BLaER1 treated with 17β-estradiol and CSF1 and Interleukin-3, amounts not matched to agents 10 nM and 100 nM (cell line): Measurements from ENCODE around the gene CHN1.

Experiments used
- H3K27ac ChIP-seq, 11 experiments: shearing (Covaris generic); formaldehyde crosslinking; 2 replicates each; pipeline ENCODE4 v1.8.1; 2022
- H3K27me3 ChIP-seq, 11 experiments: shearing (Covaris generic); formaldehyde crosslinking; 2 replicates each; pipeline ENCODE4 v1.8.1; 2022
- H3K36me3 ChIP-seq, 11 experiments: shearing (Covaris generic); formaldehyde crosslinking; 2 replicates each; pipeline ENCODE4 v1.8.1; 2022
- H3K4me1 ChIP-seq, 10 experiments: shearing (Covaris generic); formaldehyde crosslinking; 2 replicates each; pipeline ENCODE4 v1.8.1; 2022
- H3K4me2 ChIP-seq, 11 experiments: shearing (Covaris generic); formaldehyde crosslinking; 2 replicates each; pipeline ENCODE4 v1.8.1; 2022
- H3K4me3 ChIP-seq, 10 experiments: shearing (Covaris generic); formaldehyde crosslinking; 2 replicates each; pipeline ENCODE4 v1.8.1; 2022
- H3K9ac ChIP-seq, 11 experiments: shearing (Covaris generic); formaldehyde crosslinking; 2 replicates each; pipeline ENCODE4 v1.8.1; 2022
- H3K9me3 ChIP-seq, 11 experiments: shearing (Covaris generic); formaldehyde crosslinking; replicated peaks in 1 of 11; 2 replicates each; pipeline ENCODE4 v1.8.1; 2022
- H4K20me1 ChIP-seq, 11 experiments: shearing (Covaris generic); formaldehyde crosslinking; 2 replicates each; pipeline ENCODE4 v1.8.1; 2022
- Cebpa-rat ChIP-seq, 11 experiments: shearing (Covaris generic); IDR thresholded peaks; 2 replicates each; pipeline ENCODE4 v1.8.1; 2022

Gene CHN1

GRCh38 chr2:175007510-175007909 lies 2.3 kb upstream of the CHN1 start:
- peaks cover 0 to 6% (median 0%) of the 10 kb centered on the region in 10 experiments; a peak in 4 of 20 replicates for H3K4me1 ChIP-seq
- H3K27me3 ChIP-seq, result peaks cover 65 to 72% (median 70%) of the 10 kb centered on the region in 11 experiments
- no peak for TF ChIP-seq Cebpa-rat (IDR thresholded peaks at IDR 0.05)
- H3K4me2 ChIP-seq, result no peak overlapping the region
- H3K9me3 ChIP-seq, result no peaks in the 10 kb centered on the region
- no peak overlapping the region for H3K4me3 ChIP-seq
- no peak overlapping the region for H3K9ac ChIP-seq
- no peak overlapping the region for H3K27ac ChIP-seq
- H3K36me3 ChIP-seq, result no peaks in the 10 kb centered on the region
- H4K20me1 ChIP-seq, result peaks cover 0 to 14% (median 7%) of the 10 kb centered on the region in 11 experiments; a peak in 9 of 22 replicates

- Histone ChIP-seq H3K36me3 (no peaks in the 10 kb centered on the region), H3K4me3 (no peak overlapping the region), H4K20me1 (peaks cover 0 to 14% (median 7%) of the 10 kb centered on the region in 11 experiments; a peak in 9 of 22 replicates), H3K9me3 (no peaks in the 10 kb centered on the region), H3K4me2 (no peak overlapping the region), H3K27ac (no peak overlapping the region), H3K9ac (no peak overlapping the region), H3K4me1 (peaks cover 0 to 6% (median 0%) of the 10 kb centered on the region in 10 experiments; a peak in 4 of 20 replicates), H3K27me3 (peaks cover 78 to 85% (median 82%) of the 10 kb centered on the region in 11 experiments)
- no peak for TF ChIP-seq Cebpa-rat (IDR thresholded peaks at IDR 0.05)
Observed at GRCh38 chr2:175006281-175006680, 1.1 kb upstream of the CHN1 start.

- peaks cover 79 to 86% (median 84%) of the 10 kb centered on the region in 11 experiments for H3K27me3 ChIP-seq
- H3K27ac ChIP-seq, result no peak overlapping the region
- H3K4me3 ChIP-seq, result peak overlapping the region; percentile 63 to 78 (median 70)
- H3K4me1 ChIP-seq, result peaks cover 0 to 6% (median 0%) of the 10 kb centered on the region in 10 experiments; a peak in 4 of 20 replicates
- H3K4me2 ChIP-seq, result peak overlapping the region; percentile 95 to 100 (median 99)
- no peak for TF ChIP-seq Cebpa-rat (IDR thresholded peaks at IDR 0.05)
- peaks cover 0 to 14% (median 7%) of the 10 kb centered on the region in 11 experiments; a peak in 9 of 22 replicates for H4K20me1 ChIP-seq
- H3K36me3 ChIP-seq, result no peaks in the 10 kb centered on the region
- no peaks in the 10 kb centered on the region for H3K9me3 ChIP-seq
- H3K9ac ChIP-seq, result peak overlapping the region in 6 of 11 experiments; percentile 25 to 74 (median 51); a peak in 8 of 22 replicates
Observed at GRCh38 chr2:175005733-175006264, 618 bp upstream of the CHN1 start.

GRCh38 chr2:175004730-175004979 lies 526 bp downstream of the CHN1 start:
- H3K27ac ChIP-seq, result no peak overlapping the region
- H4K20me1 ChIP-seq, result peaks cover 0 to 14% (median 7%) of the 10 kb centered on the region in 11 experiments; a peak in 9 of 22 replicates
- peak overlapping the region; percentile 63 to 78 (median 70) for H3K4me3 ChIP-seq
- no peaks in the 10 kb centered on the region for H3K9me3 ChIP-seq
- peaks cover 0 to 6% (median 0%) of the 10 kb centered on the region in 10 experiments; a peak in 4 of 20 replicates for H3K4me1 ChIP-seq
- H3K27me3 ChIP-seq, result peaks cover 79 to 86% (median 84%) of the 10 kb centered on the region in 11 experiments
- peak overlapping the region; percentile 95 to 100 (median 99) for H3K4me2 ChIP-seq
- H3K9ac ChIP-seq, result peak overlapping the region; percentile 25 to 74 (median 56); a peak in 18 of 22 replicates
- H3K36me3 ChIP-seq, result no peaks in the 10 kb centered on the region
- no peak for TF ChIP-seq Cebpa-rat (IDR thresholded peaks at IDR 0.05)

- H3K27me3 ChIP-seq, result peaks cover 77 to 81% (median 79%) of the 10 kb centered on the region in 11 experiments
- H3K9ac ChIP-seq, result no peak overlapping the region
- H3K27ac ChIP-seq, result no peak overlapping the region
- H3K4me3 ChIP-seq, result peak overlapping the region in 4 of 10 experiments; percentile 69 to 75 (median 72); a peak in 6 of 20 replicates
- peaks cover 0 to 14% (median 7%) of the 10 kb centered on the region in 11 experiments; a peak in 9 of 22 replicates for H4K20me1 ChIP-seq
- H3K4me2 ChIP-seq, result peak overlapping the region in 10 of 11 experiments; percentile 27 to 100 (median 98); a peak in 13 of 22 replicates
- no peaks in the 10 kb centered on the region for H3K9me3 ChIP-seq
- no peak for TF ChIP-seq Cebpa-rat (IDR thresholded peaks at IDR 0.05)
- peaks cover 0 to 6% (median 0%) of the 10 kb centered on the region in 10 experiments; a peak in 4 of 20 replicates for H3K4me1 ChIP-seq
- no peaks in the 10 kb centered on the region for H3K36me3 ChIP-seq
Observed at GRCh38 chr2:175003875-175004729, 1.1 kb downstream of the CHN1 start.

GRCh38 chr2:175002547-175003274 lies 2.5 kb downstream of the CHN1 start:
- Histone ChIP-seq H3K27me3 (peaks cover 64 to 67% (median 65%) of the 10 kb centered on the region in 11 experiments), H3K4me2 (no peak overlapping the region), H3K9ac (no peak overlapping the region), H3K36me3 (no peaks in the 10 kb centered on the region), H3K27ac (no peak overlapping the region), H3K9me3 (no peaks in the 10 kb centered on the region), H4K20me1 (peaks cover 0 to 14% (median 7%) of the 10 kb centered on the region in 11 experiments; a peak in 9 of 22 replicates), H3K4me1 (peaks cover 0 to 12% (median 5%) of the 10 kb centered on the region in 10 experiments; a peak in 8 of 20 replicates), H3K4me3 (no peak overlapping the region)
- no peak for TF ChIP-seq Cebpa-rat (IDR thresholded peaks at IDR 0.05)

GRCh38 chr2:175001566-175001965 lies 3.6 kb downstream of the CHN1 start:
- peaks cover 0 to 12% (median 5%) of the 10 kb centered on the region in 10 experiments; a peak in 8 of 20 replicates for H3K4me1 ChIP-seq
- H3K27ac ChIP-seq, result no peak overlapping the region
- no peak overlapping the region for H3K9ac ChIP-seq
- no peaks in the 10 kb centered on the region for H3K9me3 ChIP-seq
- H4K20me1 ChIP-seq, result peaks cover 0 to 14% (median 7%) of the 10 kb centered on the region in 11 experiments; a peak in 9 of 22 replicates
- H3K4me3 ChIP-seq, result no peak overlapping the region
- no peak overlapping the region for H3K4me2 ChIP-seq
- peaks cover 53 to 56% (median 53%) of the 10 kb centered on the region in 11 experiments for H3K27me3 ChIP-seq
- H3K36me3 ChIP-seq, result no peaks in the 10 kb centered on the region
- no peak for TF ChIP-seq Cebpa-rat (IDR thresholded peaks at IDR 0.05)

- Histone ChIP-seq H3K9ac (no peak overlapping the region), H4K20me1 (no peaks in the 10 kb centered on the region), H3K4me2 (no peak overlapping the region), H3K4me1 (peaks cover 0 to 11% (median 0%) of the 10 kb centered on the region in 10 experiments; a peak in 6 of 20 replicates), H3K36me3 (no peaks in the 10 kb centered on the region), H3K27ac (no peak overlapping the region), H3K27me3 (peaks cover 8 to 14% (median 9%) of the 10 kb centered on the region in 11 experiments), H3K9me3 (no peaks in the 10 kb centered on the region), H3K4me3 (no peak overlapping the region)
- no peak for TF ChIP-seq Cebpa-rat (IDR thresholded peaks at IDR 0.05)
Observed at GRCh38 chr2:174997110-174997509, 8.1 kb downstream of the CHN1 start.
